Right cardiac atrium (tissue), 5 donors: ENCODE measurements around the gene IGF1R. TPM values are rescaled to one million over a fixed set of nuclear protein-coding genes. Genes with fewer than 3 reads are reported as not detected.

Source experiments
- ATAC-seq, 2 donors: fragments of 200-7000 bp; cut with Tn5 transposase; one replicate each; pipeline versions ENCODE4 v1.8.0 to v1.9.1; 2020; ENCODE audit warnings: moderate library complexity in 2 of 2, mild to moderate bottlenecking in 1 of 2
- DNase-seq, 3 donors: peaks; one replicate each; pipeline ENCODE4 v3.0.0-alpha.2; 2020
- H3K27ac ChIP-seq: one replicate; pipeline ENCODE4 v1.5.1; 2013; ENCODE audit warnings: mild to moderate bottlenecking, low read length, control low read depth, moderate library complexity
- H3K27me3 ChIP-seq: one replicate; pipeline ENCODE4 v1.6.1; 2013; ENCODE audit not compliant: control insufficient read depth, insufficient read depth
- H3K4me1 ChIP-seq: one replicate; pipeline ENCODE4 v1.6.1; 2013; ENCODE audit warnings: low read length; ENCODE audit not compliant: control insufficient read depth, insufficient read depth
- H3K4me3 ChIP-seq: one replicate; pipeline ENCODE4 v1.5.1; 2013; ENCODE audit warnings: low read length, control low read depth
- H3K9me3 ChIP-seq: one replicate; pipeline ENCODE4 v1.6.1; 2013; ENCODE audit warnings: low read length; ENCODE audit not compliant: control insufficient read depth
- WGBS: extraction: QIAGEN DNeasy Blood & Tissue Kit; methylation state at CpG from one replicate; pipeline ENCODE4 v1.1.7; 2013; 5-methylcytosine and 5-hydroxymethylcytosine counted together
- intact Hi-C, 4 donors: fragments of 100-400 bp; cut with DNase I; formaldehyde crosslinking; loops; one replicate each; pipeline versions ENCODE4 v1.11.0 to v1.14.0; 2022 to 2023
- polyA plus RNA-seq: library from polyadenylated mRNA; stranded (reverse); fragments of 200-250 nt; gene quantifications from one replicate; pipeline ENCODE4 v1.2.3, GENCODE V29; 2013
- total RNA-seq, 4 donors: library from RNA; stranded (reverse); fragmentation: NEBNext Ultra II Directional; extraction: Animal tissue kit (Norgen Biotek cat#: 25700); gene quantifications; one replicate each; pipeline ENCODE4 v1.2.1, GENCODE V29; 2021
- donor health status: healthy with polysubstance abuse.
- donor health status: DM: no; HTN: yes; CAD: no.
- donor health status: DM: no; HTN: no; CAD: no.
- donor health status: DM: no; HTN: yes; CAD: no; lungs with severe emphysema.
- donor health status: DM: yes; HTN: yes; CAD: no.

Gene IGF1R
- total and polyA plus RNA-seq, 5 donors: 9.0 to 52.3 (median 34.4) TPM

DNA sequence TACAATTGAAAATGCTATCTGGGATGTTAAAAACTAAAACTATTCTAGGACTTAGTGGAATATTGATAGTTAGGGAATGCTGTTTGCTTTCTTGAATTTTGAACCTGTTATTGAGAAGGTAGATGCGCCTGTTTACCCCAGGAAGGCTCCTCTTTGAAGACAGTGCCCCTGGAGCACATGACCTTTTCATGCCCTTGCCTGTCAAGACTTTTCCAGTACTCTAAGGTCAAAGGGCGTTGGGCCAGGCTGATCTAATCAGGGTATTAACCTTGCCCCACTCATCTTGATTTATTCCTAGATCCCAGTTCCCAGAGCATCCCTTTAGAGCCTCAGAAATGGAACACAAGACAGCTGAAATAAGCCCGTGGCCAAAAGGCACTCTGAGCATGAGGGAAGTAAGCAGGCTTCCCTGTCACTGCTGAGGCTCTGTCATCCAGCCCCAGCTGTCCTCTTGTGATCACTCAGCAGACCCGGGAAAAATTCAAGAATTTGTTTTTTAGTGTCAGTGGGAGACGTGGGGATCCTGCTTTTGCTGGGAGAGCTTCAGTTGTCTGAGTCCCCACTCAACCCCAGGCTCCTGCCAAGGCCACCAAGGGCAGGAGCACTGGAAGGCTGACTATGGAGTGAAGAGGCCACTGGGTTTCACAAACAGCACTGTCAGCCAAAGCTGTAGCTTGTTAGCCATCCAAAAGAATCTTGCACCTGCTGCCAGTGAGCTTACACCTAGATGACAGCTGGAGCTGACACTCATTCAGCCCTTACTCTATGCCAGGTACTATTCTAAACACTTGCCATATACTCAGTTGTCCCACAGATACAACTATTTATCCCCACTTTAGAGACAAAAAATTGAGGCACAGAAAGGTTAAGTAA, 190.3 kb downstream of the IGF1R start:
- no peaks in the 10 kb centered on the region for H3K9me3 ChIP-seq
- DNase-seq: no peak
- 79% methylated on average over 5 of the region's 5 CpGs for WGBS
- H3K4me3 ChIP-seq: no peak overlapping the region
- H3K27ac ChIP-seq: no peak overlapping the region
- peaks cover 8% of the 10 kb centered on the region for H3K4me1 ChIP-seq
- ATAC-seq: peak in 1 of 2 donors; percentile 20
- no peaks in the 10 kb centered on the region for H3K27me3 ChIP-seq
- intact Hi-C loops: no loop called here

DNA sequence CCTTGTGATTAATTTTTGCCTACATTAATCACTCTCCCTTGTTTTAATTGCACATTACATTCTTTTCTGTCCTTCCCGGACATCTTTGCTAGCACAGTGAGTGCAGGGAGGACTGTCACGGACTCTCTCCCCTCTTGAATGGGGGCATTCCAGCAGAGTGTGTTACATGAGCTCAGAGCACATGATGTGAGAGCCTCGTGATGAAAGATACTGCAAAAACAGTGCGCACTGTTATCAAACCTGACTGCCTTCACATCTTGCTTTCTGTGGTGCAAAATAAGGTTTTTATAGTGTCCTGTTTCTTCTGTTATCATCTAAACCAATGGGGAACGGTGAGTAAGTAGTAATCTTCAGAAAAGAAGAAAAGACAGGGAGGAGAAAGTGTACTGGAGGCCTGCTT, 191.7 kb downstream of the IGF1R start:
- intact Hi-C loops: loop anchor here in 1 of 4 donors (10.0 kb wide), 1 partner anchor 45 kb away; no protein-coding TSS in a partner anchor
- DNase-seq: no peak
- WGBS: 64% methylated on average over 5 of the region's 5 CpGs
- Histone ChIP-seq H3K4me3 (no peak overlapping the region), H3K27me3 (no peaks in the 10 kb centered on the region), H3K9me3 (no peaks in the 10 kb centered on the region), H3K4me1 (peaks cover 8% of the 10 kb centered on the region), H3K27ac (peak overlapping the region; percentile 26)
- ATAC-seq: peak; percentile 76 to 79

DNA sequence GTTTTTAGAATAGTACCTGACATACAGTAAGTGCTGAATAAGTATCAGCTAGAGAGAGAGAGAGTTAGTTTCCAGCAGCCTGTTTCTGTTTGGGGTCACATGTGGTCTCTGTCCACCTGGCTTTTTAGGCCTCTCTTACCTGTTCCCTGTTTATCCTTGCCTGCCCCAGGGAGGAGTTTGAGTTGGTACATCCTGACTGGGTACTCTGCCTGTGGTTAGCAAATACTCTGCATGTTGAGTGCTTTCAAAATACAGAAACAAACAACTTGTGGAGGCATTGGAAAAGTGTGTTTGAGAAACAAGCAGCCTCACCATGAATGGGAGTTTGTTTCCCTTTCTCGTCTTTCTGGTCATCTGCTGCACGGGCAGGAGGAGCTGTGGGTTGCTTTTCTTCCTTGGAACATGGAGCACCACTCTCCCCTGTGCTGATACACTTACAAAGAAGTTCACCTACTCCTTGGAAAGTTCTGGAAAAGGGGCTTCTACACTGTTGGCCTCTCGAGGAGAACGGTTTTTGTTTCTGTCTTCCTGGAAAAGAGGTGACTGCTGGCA, 193.2 kb downstream of the IGF1R start:
- H3K4me1 ChIP-seq: peaks cover 8% of the 10 kb centered on the region

DNA sequence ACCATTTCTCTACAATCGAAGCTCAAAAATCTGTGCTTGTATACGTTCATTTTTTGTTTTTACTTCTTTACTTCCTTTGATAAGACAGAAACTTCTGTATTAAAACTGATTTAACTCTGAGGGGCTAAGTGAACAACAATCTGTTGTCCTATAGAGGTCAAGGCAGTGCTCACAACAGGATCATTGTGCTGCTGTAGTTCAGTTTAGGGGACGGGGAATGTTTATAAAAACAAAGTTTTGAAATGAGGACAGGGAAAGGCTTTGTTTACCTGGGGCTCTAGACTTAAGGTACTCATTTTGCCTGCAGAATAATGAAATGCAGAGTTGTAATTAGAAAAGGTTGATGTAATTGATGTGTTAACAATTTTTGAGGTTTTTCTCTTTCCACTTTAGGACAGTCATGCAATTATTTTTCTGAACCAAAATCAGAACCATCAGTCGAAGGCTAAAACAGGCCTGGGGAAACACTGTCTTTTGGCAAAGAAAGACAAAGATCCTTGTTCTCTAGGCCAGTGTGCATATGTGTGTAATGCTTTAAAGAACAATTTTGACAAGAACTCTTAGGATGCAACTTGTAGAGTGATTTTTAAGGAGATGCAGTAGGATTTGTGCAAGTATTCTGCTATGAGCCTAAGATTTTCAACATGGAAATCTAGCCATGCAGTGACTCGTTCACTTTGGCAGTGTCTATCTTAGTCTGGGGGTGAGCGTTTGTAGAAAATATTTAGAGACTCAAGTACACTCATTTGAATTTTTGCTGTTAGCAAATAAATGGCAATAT, 194.0 kb downstream of the IGF1R start:
- 63% methylated on average over 6 of the region's 6 CpGs for WGBS
- Histone ChIP-seq H3K4me3 (no peak overlapping the region), H3K9me3 (no peaks in the 10 kb centered on the region), H3K27me3 (no peaks in the 10 kb centered on the region), H3K4me1 (peaks cover 8% of the 10 kb centered on the region), H3K27ac (no peak overlapping the region)
- intact Hi-C loops: loop anchor here in 1 of 4 donors (10.0 kb wide), 1 partner anchor 48 kb away; no protein-coding TSS in a partner anchor
- DNase-seq: no peak
- no peak for ATAC-seq

More for the DNA sequence above, 193.2 kb downstream of the IGF1R start:
- H3K27ac ChIP-seq: no peak overlapping the region
- WGBS: 62% methylated on average over 4 of the region's 4 CpGs
- intact Hi-C loops: loop anchor here in 1 of 4 donors (10.0 kb wide), 1 partner anchor 47 kb away; no protein-coding TSS in a partner anchor
- DNase-seq: no peak
- no peaks in the 10 kb centered on the region for H3K9me3 ChIP-seq
- H3K27me3 ChIP-seq: no peaks in the 10 kb centered on the region
- no peak overlapping the region for H3K4me3 ChIP-seq
- no peak for ATAC-seq

DNA sequence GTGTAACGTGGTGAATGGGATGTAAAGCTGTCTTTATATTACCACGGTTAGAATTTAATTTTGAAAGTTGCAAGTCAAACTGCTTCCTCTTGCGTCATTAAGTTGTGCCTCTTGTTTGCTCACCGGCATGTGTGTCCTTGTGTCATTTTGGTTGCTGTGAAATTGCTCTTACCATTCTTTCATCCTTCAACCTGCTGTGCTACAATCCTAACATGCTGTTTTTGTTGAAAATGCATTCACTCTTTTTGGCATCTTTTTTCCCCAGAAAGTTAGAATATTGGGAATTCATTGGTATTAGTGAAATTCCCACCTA, 194.6 kb downstream of the IGF1R start:
- Histone ChIP-seq H3K4me3 (no peak overlapping the region), H3K27ac (no peak overlapping the region), H3K9me3 (no peaks in the 10 kb centered on the region), H3K4me1 (peaks cover 8% of the 10 kb centered on the region), H3K27me3 (no peaks in the 10 kb centered on the region)
- 76% methylated on average over 4 of the region's 4 CpGs for WGBS
- DNase-seq: no peak
- intact Hi-C loops: loop anchor here in 1 of 4 donors (10.0 kb wide), 1 partner anchor 48 kb away; no protein-coding TSS in a partner anchor
- ATAC-seq: no peak

DNA sequence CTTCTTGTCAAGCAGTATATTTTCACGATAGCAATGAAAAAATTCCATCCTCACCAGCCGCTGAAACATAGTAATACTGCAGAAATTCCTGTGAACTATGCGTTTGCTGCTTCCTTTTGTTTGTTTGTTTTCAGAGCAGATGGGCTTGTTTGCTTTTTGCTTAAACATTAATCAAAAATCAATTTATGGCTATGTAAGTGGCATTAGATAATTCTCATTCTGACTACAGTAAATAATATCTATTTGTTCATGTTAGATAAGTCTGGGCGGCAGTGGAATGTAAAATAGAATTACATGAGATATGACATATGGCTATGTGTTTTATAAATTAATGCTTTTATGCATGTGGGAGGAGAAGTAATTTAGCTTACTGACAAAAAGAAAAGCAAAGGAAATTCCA, 195.5 kb downstream of the IGF1R start:
- ATAC-seq (no peak), DNase-seq (no peak)
- peaks cover 6% of the 10 kb centered on the region for H3K4me1 ChIP-seq
- no peak overlapping the region for H3K27ac ChIP-seq
- intact Hi-C loops: loop anchor here in 1 of 4 donors (10.0 kb wide), 1 partner anchor 49 kb away; no protein-coding TSS in a partner anchor
- H3K4me3 ChIP-seq: no peak overlapping the region
- no peaks in the 10 kb centered on the region for H3K27me3 ChIP-seq
- no peaks in the 10 kb centered on the region for H3K9me3 ChIP-seq
- WGBS: 83% methylated on average over 4 of the region's 4 CpGs

DNA sequence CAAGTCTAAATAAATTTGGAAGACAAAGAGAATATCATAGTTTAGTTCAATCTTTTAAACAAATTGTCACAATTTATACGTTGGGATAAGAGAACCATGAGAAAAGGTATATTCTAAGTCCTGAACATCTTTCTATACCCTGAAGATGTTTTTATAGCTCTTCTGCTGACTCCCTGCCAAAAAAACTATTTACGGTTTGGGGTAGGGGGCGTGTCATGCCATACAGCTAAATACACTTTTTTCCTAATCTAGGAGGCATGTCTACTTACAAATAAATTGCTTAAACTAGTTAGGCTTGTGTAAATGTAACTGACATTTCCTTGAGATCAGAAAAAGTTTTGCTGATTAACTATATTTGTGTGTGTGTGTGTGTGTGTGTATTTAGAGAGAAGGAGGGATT, 195.9 kb downstream of the IGF1R start:
- DNase-seq (no peak), ATAC-seq (no peak)
- Histone ChIP-seq H3K27ac (no peak overlapping the region), H3K9me3 (no peaks in the 10 kb centered on the region), H3K27me3 (no peaks in the 10 kb centered on the region), H3K4me1 (peaks cover 5% of the 10 kb centered on the region), H3K4me3 (no peak overlapping the region)
- intact Hi-C loops: loop anchor here in 1 of 4 donors (10.0 kb wide), 1 partner anchor 49 kb away; no protein-coding TSS in a partner anchor
- WGBS: 59% methylated on average over 3 of the region's 3 CpGs

DNA sequence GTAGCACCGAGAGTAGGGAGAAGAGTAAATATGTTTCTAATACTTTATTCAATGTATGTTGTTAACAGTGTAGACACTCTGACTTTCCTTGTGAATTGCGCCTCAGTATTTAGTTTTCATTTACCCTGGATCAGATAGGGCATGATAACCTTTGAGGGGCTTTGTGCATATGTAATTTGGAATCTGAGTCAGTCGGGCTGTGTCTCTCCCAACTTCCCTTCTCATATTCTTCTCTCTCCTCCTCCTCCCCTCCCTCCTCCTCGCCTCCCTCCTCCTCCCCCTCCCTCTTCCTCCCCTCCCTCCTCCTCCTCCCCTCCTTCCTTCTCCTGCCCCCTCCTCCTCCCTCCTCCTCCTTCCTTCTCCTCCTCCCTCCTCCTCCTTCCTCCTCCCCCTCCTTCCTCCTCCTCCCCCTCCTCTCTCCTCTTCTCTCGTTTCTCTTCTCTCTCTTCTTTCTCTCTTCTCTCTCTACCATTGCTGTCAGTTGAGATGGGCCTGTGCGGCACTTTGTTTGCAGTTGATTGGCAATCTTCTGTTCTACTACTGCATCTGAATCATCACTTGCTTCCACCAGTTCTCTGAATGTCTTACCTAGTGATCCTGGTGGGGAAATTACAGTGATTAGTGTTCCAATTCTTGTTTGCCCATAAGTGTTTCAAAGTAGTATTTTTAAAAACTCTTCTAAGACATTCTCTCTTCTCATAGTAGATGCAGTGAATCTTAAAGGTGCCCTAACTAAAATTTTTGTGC, 197.0 kb downstream of the IGF1R start:
- Histone ChIP-seq H3K9me3 (no peaks in the 10 kb centered on the region), H3K4me1 (peaks cover 6% of the 10 kb centered on the region), H3K4me3 (no peak overlapping the region), H3K27ac (no peak overlapping the region), H3K27me3 (no peaks in the 10 kb centered on the region)
- intact Hi-C loops: loop anchor here in 1 of 4 donors (10.0 kb wide), 1 partner anchor 51 kb away; no protein-coding TSS in a partner anchor
- ATAC-seq (no peak), DNase-seq (no peak)
- 48% methylated on average over 6 of the region's 6 CpGs for WGBS

DNA sequence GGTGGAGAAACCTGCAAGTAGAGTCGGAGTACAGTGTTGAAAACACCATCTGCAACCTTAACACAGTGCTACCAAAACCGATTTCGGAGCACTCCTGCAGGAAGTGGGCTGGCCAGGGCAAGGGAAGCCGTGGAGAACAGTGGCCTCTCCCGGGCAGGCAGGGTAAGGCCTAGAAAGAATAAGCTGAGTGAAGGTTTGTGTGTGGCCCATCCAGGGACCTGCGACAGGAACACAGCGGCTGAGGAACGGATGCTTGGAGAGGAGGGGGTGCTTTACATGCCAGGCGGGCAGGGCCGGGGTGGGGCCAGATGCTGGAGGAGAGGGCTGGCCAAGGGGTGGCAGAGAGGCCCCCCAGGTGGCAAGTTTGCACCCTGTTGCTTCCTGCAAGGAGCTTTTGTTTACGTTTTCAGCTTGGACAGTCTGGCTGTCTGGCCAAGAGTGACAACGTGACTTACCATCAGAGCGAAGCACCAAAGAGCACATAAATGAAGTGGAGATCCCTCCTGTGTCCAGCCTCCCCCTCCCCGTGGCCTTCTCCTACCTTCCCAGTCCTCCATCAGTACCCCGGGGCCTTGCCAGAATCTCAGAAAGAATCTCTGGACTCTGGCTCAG, 202.7 kb downstream of the IGF1R start:
- Histone ChIP-seq H3K27ac (peak overlapping the region; percentile 96), H3K27me3 (no peaks in the 10 kb centered on the region), H3K4me1 (peaks cover 14% of the 10 kb centered on the region), H3K4me3 (no peak overlapping the region), H3K9me3 (no peaks in the 10 kb centered on the region)
- intact Hi-C loops: no loop called here
- WGBS: 15% methylated on average over 15 of the region's 15 CpGs
- ATAC-seq (peak; percentile 74 to 77), DNase-seq (peak; percentile 66 to 88 (median 88))

DNA sequence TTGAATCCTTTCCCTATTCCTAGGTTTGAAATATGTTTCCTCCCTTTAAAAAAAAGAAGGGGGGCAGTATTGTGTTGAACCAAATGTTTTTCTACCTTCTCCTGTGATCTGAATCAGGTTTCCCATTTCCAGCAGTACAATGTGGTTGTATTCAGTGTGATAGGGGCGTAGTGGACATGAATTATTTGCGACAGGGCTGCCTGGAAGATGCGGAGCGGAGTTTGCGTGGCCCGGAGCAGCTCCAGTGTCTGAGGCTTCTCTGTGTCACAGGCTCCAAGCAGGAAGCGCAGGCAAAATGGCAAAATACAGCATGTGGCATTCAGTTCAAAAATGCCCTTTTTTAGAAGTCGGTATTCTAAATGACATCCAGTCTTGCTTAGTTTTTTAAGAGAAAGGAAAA, 204.8 kb downstream of the IGF1R start:
- Histone ChIP-seq H3K27ac (peak overlapping the region; percentile 96), H3K9me3 (no peaks in the 10 kb centered on the region), H3K27me3 (no peaks in the 10 kb centered on the region), H3K4me1 (peaks cover 16% of the 10 kb centered on the region), H3K4me3 (peak overlapping the region; percentile 81)
- intact Hi-C loops: no loop called here
- 1% methylated on average over 8 of the region's 8 CpGs for WGBS
- ATAC-seq (peak; percentile 90 to 94), DNase-seq (peak; percentile 86 to 96 (median 94))
